ENCODE data around the gene CDH4.

- TF ChIP-seq, protein P1, sequence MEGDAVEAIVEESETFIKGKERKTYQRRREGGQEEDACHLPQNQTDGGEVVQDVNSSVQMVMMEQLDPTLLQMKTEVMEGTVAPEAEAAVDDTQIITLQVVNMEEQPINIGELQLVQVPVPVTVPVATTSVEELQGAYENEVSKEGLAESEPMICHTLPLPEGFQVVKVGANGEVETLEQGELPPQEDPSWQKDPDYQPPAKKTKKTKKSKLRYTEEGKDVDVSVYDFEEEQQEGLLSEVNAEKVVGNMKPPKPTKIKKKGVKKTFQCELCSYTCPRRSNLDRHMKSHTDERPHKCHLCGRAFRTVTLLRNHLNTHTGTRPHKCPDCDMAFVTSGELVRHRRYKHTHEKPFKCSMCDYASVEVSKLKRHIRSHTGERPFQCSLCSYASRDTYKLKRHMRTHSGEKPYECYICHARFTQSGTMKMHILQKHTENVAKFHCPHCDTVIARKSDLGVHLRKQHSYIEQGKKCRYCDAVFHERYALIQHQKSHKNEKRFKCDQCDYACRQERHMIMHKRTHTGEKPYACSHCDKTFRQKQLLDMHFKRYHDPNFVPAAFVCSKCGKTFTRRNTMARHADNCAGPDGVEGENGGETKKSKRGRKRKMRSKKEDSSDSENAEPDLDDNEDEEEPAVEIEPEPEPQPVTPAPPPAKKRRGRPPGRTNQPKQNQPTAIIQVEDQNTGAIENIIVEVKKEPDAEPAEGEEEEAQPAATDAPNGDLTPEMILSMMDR (IDR thresholded peaks at IDR 0.05): no peak
- TF ChIP-seq EZH2 (IDR thresholded peaks at IDR 0.05): no peak
These were observed 627.2 kb downstream of the CDH4 start for GRCh38 chr20:61879303-61879620.

Measured in neural progenitor cell (in vitro differentiated cells).